KBM-7 (cell line): Measurements from ENCODE around the gene TRIM72.
"Not testable (repeated sequence)": the region's sequence is repeated elsewhere in the genome, so short reads cannot be mapped to it uniquely, and the experiment has no call there.

Experiments used
- DNase-seq: peaks from one replicate; pipeline ENCODE4 v3.0.0-alpha.2; 2015
- in situ Hi-C: fragments of 300-500 bp; cut with MboI; formaldehyde crosslinking; loops from 2 replicates; pipeline ENCODE4 v1.14.3; 2020; ENCODE audit warnings: low sequenced_read_pairs, low pct_unique_long_range_greater_than_20kb, mixed read lengths

The TRIM72 gene

DNA sequence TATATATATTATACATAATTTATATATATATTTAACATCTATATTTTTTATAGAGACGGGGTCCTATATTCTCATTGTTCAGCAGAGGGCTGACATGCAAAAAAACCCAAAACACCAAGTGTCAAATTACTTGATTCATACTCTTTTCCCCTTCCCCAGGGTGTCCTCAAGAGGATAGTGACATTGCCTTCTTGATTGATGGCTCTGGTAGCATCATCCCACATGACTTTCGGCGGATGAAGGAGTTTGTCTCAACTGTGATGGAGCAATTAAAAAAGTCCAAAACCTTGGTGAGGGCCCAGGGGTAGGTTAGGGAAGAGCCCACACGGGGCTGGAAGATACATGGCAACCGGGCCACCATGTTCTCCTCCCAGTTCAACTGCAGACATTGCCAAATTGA, 56.9 kb downstream of the TRIM72 start:
- in situ Hi-C loops = no loop called here
- no peak for DNase-seq

- in situ Hi-C loops = no loop called here
- no peak for DNase-seq
These were observed 57.8 kb downstream of the TRIM72 start for GRCh38 chr16:31271621-31272190.

DNA sequence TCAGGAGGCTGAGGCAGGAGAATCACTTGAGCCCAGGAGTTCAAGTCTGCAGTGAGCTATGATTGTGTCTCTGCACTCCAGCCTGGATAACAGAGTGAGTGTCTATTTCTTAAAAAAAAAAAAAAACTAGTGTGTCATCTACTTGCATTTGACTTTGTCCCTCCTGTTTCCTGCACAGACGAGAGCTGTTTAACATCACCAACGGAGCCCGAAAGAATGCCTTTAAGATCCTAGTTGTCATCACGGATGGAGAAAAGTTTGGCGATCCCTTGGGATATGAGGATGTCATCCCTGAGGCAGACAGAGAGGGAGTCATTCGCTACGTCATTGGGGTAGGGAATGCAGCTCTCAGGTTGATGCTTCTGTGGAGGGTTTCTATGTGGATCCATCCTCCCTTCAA, 59.3 kb downstream of the TRIM72 start:
- no peak for DNase-seq
- in situ Hi-C loops = no loop called here

DNA sequence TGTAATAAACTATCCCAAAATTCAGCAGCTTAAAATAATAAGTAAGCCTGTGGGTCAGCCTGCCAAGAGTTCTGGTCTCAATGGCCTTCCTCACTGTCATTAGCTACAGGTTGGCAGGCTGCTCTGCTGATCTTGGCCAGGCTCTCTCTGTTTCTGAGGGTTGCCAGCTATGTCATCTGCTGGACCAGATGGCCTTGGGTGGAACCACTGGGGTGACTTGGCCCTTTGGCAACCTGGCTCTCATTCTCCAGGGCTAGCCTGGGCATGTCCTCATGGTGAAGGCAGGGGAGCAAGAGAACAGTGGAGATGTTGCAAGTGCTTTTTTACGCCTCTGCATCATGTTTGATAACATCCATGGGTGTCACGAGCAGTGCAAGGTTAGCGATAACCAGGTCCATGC, 59.8 kb downstream of the TRIM72 start:
- in situ Hi-C loops = no loop called here
- DNase-seq = peak; percentile 24

DNA sequence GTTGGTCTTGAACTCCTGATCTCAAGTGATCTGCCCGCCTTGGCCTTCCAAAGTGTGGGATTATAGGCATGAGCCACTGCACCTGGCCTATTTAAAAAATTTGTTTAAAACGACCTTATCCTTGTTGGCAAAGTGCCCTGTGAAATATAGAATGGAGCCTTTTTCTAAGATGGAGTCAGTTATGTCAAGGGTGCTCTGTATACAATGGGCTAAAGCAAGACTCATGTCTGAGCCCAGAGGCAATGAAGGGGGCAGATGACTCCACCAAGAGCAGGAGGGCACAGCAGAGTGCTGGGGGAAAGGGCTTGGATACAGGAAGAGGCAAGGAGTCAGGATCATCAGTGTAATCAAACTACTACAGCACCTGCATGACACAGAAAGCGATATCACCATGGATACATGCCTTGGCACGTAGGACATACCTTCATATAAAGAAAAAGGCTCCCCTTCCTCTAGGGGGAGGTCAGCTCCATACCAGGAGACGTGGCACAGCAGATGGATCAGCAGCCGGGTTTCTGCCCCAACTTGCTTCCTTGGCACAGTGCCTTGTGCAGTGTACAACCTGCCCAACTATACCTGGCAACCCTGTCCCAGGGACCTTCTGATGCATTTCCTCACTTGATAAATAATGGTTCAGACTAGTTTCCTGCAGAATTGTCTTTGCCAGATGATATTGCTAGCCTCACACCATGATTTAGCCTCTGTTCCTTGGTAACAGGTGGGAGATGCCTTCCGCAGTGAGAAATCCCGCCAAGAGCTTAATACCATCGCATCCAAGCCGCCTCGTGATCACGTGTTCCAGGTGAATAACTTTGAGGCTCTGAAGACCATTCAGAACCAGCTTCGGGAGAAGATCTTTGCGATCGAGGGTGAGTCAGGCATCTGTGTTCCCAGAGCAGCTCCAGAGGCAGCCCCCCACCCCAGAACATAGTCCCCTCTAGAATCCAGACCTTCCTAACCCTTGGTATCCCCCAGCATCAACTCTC, 61.2 kb downstream of the TRIM72 start:
- DNase-seq = no peak
- in situ Hi-C loops = no loop called here

DNA sequence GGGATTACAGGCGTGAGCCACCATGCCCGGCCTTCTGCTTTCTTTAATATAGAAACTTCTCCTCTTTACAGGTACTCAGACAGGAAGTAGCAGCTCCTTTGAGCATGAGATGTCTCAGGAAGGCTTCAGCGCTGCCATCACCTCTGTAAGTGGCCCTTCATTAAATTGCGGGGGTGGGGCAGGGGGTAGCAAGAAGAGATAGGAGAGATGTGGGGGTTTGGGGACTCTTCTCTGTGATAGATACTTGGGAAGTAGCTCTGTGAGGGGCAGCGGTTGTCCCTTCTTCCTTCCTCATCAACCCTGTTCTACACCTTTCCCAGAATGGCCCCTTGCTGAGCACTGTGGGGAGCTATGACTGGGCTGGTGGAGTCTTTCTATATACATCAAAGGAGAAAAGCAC, 62.7 kb downstream of the TRIM72 start:
- in situ Hi-C loops = no loop called here
- no peak for DNase-seq

DNA sequence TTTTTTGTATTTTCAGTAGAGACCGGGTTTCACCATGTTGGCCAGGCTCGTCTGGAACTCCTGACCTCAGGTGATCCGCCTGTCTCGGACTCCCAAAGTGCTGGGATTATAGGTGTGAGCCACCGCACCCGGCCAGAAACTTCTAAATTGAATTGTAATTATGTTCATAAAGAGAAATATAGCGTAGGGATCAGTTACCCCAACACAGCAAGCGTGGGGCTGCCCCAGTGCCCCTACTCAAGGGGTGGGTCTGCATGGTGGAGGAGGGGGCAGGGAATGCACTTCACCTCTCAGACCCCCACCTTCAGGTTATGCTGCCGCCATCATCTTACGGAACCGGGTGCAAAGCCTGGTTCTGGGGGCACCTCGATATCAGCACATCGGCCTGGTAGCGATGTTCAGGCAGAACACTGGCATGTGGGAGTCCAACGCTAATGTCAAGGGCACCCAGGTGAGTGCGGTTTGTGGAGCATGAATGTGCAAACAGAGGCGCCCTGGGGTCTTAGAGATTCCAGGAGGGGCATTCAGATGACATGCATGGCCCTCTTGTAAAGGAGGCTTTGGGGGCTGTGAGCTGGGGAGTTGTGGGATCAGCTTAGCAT, 63.8 kb downstream of the TRIM72 start:
- in situ Hi-C loops = no loop called here
- DNase-seq = no peak

DNA sequence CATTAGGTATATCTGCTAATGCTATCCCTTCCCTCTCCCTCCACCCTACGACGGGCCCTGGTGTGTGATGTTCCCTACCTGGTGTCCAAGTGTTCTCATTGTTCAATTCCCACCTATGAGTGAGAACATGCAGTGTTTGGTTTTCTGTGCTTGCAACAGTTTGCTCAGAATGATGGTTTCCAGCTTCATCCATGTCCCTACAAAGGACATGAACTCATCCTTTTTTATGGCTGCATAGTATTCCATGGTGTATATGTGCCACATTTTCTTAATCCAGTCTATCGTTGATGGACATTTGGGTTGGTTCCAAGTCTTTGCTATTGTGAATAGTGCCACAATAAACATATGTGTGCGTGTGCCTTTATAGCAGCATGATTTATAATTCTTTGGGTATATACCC, 64.9 kb downstream of the TRIM72 start:
- in situ Hi-C loops, DNase-seq: not testable (repeated sequence)
